Right ventricle myocardium inferior (tissue), 1 donor: Measurements from ENCODE around the gene GLS2. TPM values are rescaled to one million over a fixed set of nuclear protein-coding genes. Genes with fewer than 3 reads are reported as not detected.
"Not testable (repeated sequence)": the region's sequence is repeated elsewhere in the genome, so short reads cannot be mapped to it uniquely, and the experiment has no call there.

Experiments
- ATAC-seq: fragments of 200-7000 bp; cut with Tn5 transposase; one replicate; pipeline ENCODE4 v1.9.1; 2020; ENCODE audit warnings: mild to moderate bottlenecking, moderate library complexity
- DNase-seq: peaks from one replicate; pipeline ENCODE4 v3.0.0; 2021; ENCODE audit errors: missing footprints
- intact Hi-C: fragments of 100-400 bp; cut with DNase I; formaldehyde crosslinking; loops from one replicate; pipeline ENCODE4 v1.11.0; 2022
- long read RNA-seq: library from polyadenylated mRNA; unstranded; transcript quantifications from one replicate; pipeline ENCODE4 v2.0.0, GENCODE V29; 2021
- total RNA-seq: library from RNA; stranded (reverse); fragmentation: NEBNext Ultra II Directional; extraction: Animal tissue kit (Norgen Biotek cat#: 25700); gene quantifications from one replicate; pipeline ENCODE4 v1.2.1, GENCODE V29; 2021
- donor health status: DM: no; HTN: yes; CAD: no; lungs with severe emphysema.

The GLS2 gene
- total RNA-seq: 0.76 TPM
- long read RNA-seq: 0 reads

- DNase-seq (peak; percentile 81), ATAC-seq (peak; percentile 98)
- intact Hi-C loops: no loop called here
Measured at GRCh38 chr12:56488041-56488955, at the start of gene GLS2. Gene GLS2 (minus strand): TSS chr12:56488161. CDS start chr12:56488118, 43 bp downstream.

DNA sequence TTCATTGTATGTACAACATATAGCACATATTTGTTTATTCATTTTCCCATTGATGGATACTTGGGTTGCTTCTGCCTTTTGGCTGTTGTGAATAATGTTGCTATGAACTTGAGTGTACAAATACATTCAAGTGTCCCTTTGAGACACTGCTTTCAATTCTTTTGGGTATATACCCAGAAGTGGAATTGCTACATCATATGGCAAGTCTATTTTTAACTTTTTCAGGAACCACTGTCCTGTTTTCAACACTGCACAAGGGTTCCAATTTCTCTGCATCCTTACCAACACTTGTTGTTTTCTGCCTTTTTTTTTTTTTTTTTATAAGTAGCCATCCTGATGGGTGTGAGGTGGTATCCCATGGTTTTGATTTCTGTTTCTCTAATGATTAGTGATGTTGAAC lies 49.6 kb upstream of the GLS2 start:
- intact Hi-C loops: no loop called here
- DNase-seq (no peak), ATAC-seq (no peak)

- intact Hi-C loops: no loop called here
- DNase-seq: no peak
- ATAC-seq: no peak
Measured at GRCh38 chr12:56530390-56531055, 42.6 kb upstream of the GLS2 start.

GRCh38 chr12:56529656-56530055 lies 41.7 kb upstream of the GLS2 start:
- intact Hi-C loops: no loop called here
- ATAC-seq: no peak
- no peak for DNase-seq

- intact Hi-C loops: no loop called here
- DNase-seq: no peak
- ATAC-seq: no peak
Measured at GRCh38 chr12:56528846-56529245, 40.9 kb upstream of the GLS2 start.

- DNase-seq: no peak
- ATAC-seq: no peak
- intact Hi-C loops: no loop called here
Measured at GRCh38 chr12:56522411-56523193, 34.6 kb upstream of the GLS2 start.

- DNase-seq: peak; percentile 74
- intact Hi-C loops: no loop called here
Measured at GRCh38 chr12:56521590-56522371, 33.8 kb upstream of the GLS2 start, which contains the start of gene RBMS2. Gene RBMS2 (plus strand): TSS chr12:56521820. CDS start chr12:56522024, 204 bp downstream.

GRCh38 chr12:56521209-56521589 lies 33.2 kb upstream of the GLS2 start:
- intact Hi-C loops: no loop called here
- DNase-seq (peak; percentile 74), ATAC-seq (peak; percentile 25)

More at GRCh38 chr12:56521590-56522371, 33.8 kb upstream of the GLS2 start, which contains the start of gene RBMS2:
- peak; percentile 98 for ATAC-seq

DNA sequence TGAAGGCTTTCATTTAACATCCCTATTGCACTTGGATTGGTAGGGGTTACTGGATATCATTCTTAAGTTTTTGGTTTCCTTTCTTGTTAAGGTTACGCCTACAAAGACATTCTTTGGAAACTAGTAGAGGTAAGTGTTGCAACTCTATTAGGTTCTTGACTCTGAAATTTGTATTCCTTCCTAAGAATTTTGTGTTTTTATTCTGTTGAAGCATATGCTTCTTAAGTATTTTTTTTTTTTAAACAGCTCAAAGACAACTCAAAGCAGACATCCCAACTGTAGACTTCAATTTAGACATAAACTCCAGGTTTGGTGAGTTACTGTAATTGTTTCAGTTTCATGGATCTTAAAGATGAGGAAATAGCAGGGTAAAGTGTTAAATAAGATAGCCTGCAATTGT lies 32.5 kb upstream of the GLS2 start:
- no peak for DNase-seq
- no peak for ATAC-seq
- intact Hi-C loops: no loop called here

DNA sequence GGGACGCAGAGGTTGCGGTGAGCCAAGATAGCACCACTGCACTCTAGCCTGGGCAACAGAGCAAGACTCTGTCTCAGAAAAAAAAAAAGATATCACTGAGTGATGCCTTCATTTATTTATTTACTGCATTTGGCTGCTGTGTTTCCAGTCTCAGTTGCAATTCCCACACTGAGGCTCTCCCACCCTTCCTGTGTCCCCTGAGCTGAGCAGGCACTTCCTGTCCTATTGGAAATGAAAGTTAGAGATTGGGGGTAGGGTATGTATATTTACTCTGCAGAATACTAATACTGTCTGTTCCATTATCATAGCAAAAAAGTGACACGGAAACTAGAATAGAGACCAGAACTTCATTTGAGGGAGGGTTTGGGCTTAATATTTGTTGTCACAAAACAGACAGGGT lies 32.1 kb upstream of the GLS2 start:
- no peak for DNase-seq
- intact Hi-C loops: no loop called here
- ATAC-seq: peak; percentile 29

- no peak for ATAC-seq
Measured at GRCh38 chr12:56518570-56518969, 30.6 kb upstream of the GLS2 start.

GRCh38 chr12:56517854-56518253 lies 29.9 kb upstream of the GLS2 start:
- intact Hi-C loops: loop anchor here (10.0 kb wide), 1 partner anchor 467 kb away; no protein-coding TSS in a partner anchor

More at GRCh38 chr12:56518570-56518969, 30.6 kb upstream of the GLS2 start:
- no peak for DNase-seq
- intact Hi-C loops: loop anchor here (10.0 kb wide), 1 partner anchor 466 kb away; no protein-coding TSS in a partner anchor

GRCh38 chr12:56514014-56514318 lies 26.0 kb upstream of the GLS2 start:
- ATAC-seq: not testable (repeated sequence)
- intact Hi-C loops: loop anchor here (2.0 to 10.0 kb wide), 2 partner anchors 123 to 471 kb away; no protein-coding TSS in a partner anchor

More at GRCh38 chr12:56517854-56518253, 29.9 kb upstream of the GLS2 start:
- ATAC-seq: no peak
- DNase-seq: no peak

GRCh38 chr12:56510786-56511185 lies 22.8 kb upstream of the GLS2 start:
- intact Hi-C loops: loop anchor here (10.0 kb wide), 1 partner anchor 474 kb away; no protein-coding TSS in a partner anchor
- DNase-seq (no peak), ATAC-seq (no peak)

More at GRCh38 chr12:56514014-56514318, 26.0 kb upstream of the GLS2 start:
- not testable (repeated sequence) for DNase-seq

DNA sequence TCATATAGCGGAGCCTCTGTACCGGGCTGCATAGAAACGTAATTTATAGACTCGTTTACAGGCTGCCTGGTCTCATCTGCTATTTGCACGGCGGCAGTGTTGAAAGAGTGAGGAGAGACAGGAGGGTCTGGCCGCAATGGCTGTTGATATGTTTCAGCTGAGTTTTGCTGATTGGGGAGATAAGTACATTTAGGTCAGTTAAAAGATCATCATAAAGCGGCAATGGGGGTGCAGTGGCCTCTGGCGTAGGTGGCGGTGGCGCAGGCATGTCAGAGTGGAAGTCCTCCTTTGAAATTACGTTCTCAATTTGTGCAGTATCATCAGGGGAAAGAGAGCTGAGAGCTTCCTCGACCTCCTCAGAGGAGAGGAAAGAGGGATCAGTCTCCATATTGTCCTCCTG lies 11.9 kb upstream of the GLS2 start:
- ATAC-seq, intact Hi-C loops, DNase-seq: not testable (repeated sequence)

GRCh38 chr12:56499452-56499851 lies 11.5 kb upstream of the GLS2 start:
- intact Hi-C loops, DNase-seq, ATAC-seq: not testable (repeated sequence)

GRCh38 chr12:56498126-56498902 lies 10.4 kb upstream of the GLS2 start:
- intact Hi-C loops, ATAC-seq: not testable (repeated sequence)

More at GRCh38 chr12:56498126-56498902, 10.4 kb upstream of the GLS2 start:
- not testable (repeated sequence) for DNase-seq
